Left ventricle myocardium inferior (tissue), 1 donor: ENCODE results near the gene ANKUB1. TPM values are rescaled to one million over a fixed set of nuclear protein-coding genes. Genes with fewer than 3 reads are reported as not detected.

ENCODE experiments used
- DNase-seq: peaks from one replicate; pipeline ENCODE4 v3.0.0-alpha.2; 2020
- H3K27ac ChIP-seq: fragments of 200-600 bp; replicated peaks from 2 replicates; pipeline ENCODE4 v1.8.0; 2021
- H3K27me3 ChIP-seq: fragments of 200-600 bp; 2 replicates; pipeline ENCODE4 v1.8.0; 2021; ENCODE audit warnings: low read depth
- H3K36me3 ChIP-seq: fragments of 200-600 bp; 2 replicates; pipeline ENCODE4 v1.8.0; 2021
- H3K4me1 ChIP-seq: fragments of 200-600 bp; 2 replicates; pipeline ENCODE4 v1.8.0; 2021
- H3K4me3 ChIP-seq: fragments of 200-600 bp; 2 replicates; pipeline ENCODE4 v1.8.0; 2021; ENCODE audit warnings: mild to moderate bottlenecking, moderate library complexity
- H3K9me3 ChIP-seq: fragments of 200-600 bp; replicated peaks from 2 replicates; pipeline ENCODE4 v1.8.0; 2021
- intact Hi-C: fragments of 100-400 bp; cut with micrococcal nuclease; formaldehyde crosslinking; loops from one replicate; pipeline ENCODE4 v1.11.0; 2022
- total RNA-seq: library from RNA; stranded (reverse); fragmentation: NEBNext Ultra II Directional; extraction: Animal tissue kit (Norgen Biotek cat#: 25700); gene quantifications from one replicate; pipeline ENCODE4 v1.2.1, GENCODE V29; 2021
- TF ChIP-seq, protein P1 (sequence below): fragments of 200-600 bp; IDR thresholded peaks from 2 replicates; pipeline ENCODE4 v1.8.0; 2021; ENCODE audit warnings: antibody characterized with exemption, mild to moderate bottlenecking, borderline replicate concordance
- donor health status: DM: no; HTN: yes; CAD: no; lungs with severe emphysema.

The ANKUB1 gene
- total RNA-seq, 1 donor from 2014 or later, result not detected

DNA sequence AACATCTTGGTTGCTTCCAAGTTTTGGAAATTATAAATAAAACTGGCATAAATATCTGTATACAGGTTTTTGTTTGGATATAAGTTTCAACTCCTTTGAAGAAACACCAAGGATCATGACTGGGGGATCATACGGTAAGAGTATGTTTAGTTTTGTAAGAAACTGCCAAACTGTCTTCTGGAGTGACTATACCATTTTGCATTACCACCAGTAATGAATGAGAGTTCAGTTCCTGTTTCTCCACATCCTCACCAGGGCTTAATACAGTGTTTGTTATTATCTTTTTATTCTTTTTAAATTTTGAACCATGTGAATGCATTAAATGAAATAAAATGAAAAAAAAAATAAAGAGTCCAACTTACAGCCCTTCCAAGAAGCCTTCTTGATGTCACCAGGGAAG, 3.7 kb upstream of the ANKUB1 start:
- TF ChIP-seq, protein P1, sequence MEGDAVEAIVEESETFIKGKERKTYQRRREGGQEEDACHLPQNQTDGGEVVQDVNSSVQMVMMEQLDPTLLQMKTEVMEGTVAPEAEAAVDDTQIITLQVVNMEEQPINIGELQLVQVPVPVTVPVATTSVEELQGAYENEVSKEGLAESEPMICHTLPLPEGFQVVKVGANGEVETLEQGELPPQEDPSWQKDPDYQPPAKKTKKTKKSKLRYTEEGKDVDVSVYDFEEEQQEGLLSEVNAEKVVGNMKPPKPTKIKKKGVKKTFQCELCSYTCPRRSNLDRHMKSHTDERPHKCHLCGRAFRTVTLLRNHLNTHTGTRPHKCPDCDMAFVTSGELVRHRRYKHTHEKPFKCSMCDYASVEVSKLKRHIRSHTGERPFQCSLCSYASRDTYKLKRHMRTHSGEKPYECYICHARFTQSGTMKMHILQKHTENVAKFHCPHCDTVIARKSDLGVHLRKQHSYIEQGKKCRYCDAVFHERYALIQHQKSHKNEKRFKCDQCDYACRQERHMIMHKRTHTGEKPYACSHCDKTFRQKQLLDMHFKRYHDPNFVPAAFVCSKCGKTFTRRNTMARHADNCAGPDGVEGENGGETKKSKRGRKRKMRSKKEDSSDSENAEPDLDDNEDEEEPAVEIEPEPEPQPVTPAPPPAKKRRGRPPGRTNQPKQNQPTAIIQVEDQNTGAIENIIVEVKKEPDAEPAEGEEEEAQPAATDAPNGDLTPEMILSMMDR, result no peak
- intact Hi-C loops, result no loop called here
- no peaks in the 10 kb centered on the region for H3K36me3 ChIP-seq
- H3K4me3 ChIP-seq, result no peak overlapping the region
- peaks cover 2% of the 10 kb centered on the region for H3K27me3 ChIP-seq
- peaks cover 5% of the 10 kb centered on the region for H3K9me3 ChIP-seq
- H3K4me1 ChIP-seq, result no peaks in the 10 kb centered on the region
- H3K27ac ChIP-seq, result no peak overlapping the region
- DNase-seq, result no peak

DNA sequence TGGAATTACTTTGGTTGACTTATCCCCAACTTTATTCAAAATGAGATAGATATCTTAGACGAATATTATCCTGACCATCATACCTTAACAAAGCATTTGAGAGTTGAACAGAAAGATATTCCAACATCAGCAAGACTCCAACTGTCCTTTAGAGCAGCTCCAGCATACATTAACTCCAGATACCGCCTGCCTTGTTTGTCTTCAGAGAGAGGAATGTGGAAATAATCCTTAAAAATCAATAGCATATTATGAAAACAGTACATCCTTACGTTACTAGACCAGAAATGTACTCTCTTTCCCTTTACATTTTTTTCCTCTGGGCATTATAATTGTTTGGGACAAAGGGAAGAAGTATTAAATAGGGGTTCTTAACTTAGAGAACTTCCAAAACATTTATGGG, 1.7 kb downstream of the ANKUB1 start:
- Histone ChIP-seq H3K4me1 (no peaks in the 10 kb centered on the region), H3K9me3 (no peaks in the 10 kb centered on the region), H3K27me3 (peaks cover 20% of the 10 kb centered on the region), H3K4me3 (no peak overlapping the region), H3K27ac (no peak overlapping the region), H3K36me3 (no peaks in the 10 kb centered on the region)
- TF ChIP-seq, protein P1, result no peak
- DNase-seq, result no peak
- intact Hi-C loops, result no loop called here

DNA sequence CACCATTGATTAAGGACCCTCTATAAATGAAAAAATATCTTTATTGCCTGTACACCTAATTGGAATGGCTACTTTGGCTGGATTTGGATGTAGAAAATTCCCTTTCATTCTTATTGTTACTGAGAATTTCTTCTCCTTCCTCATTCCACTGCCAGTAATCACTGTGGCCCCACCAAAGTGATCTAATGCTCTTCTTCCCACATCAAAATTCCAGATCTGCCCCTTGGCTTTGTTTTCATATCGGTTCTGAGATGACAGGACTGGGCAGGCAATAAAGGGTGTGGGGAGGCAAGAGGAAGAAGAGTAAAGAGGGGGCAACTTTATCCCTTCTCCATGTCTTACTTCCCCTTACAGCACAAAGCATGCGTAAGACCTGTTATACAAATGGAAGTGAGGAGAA, 2.1 kb downstream of the ANKUB1 start:
- no peak for DNase-seq
- no peak overlapping the region for H3K4me3 ChIP-seq
- no peaks in the 10 kb centered on the region for H3K9me3 ChIP-seq
- H3K36me3 ChIP-seq, result no peaks in the 10 kb centered on the region
- TF ChIP-seq, protein P1, result no peak
- H3K27me3 ChIP-seq, result peaks cover 20% of the 10 kb centered on the region
- no peak overlapping the region for H3K27ac ChIP-seq
- intact Hi-C loops, result no loop called here
- H3K4me1 ChIP-seq, result no peaks in the 10 kb centered on the region

DNA sequence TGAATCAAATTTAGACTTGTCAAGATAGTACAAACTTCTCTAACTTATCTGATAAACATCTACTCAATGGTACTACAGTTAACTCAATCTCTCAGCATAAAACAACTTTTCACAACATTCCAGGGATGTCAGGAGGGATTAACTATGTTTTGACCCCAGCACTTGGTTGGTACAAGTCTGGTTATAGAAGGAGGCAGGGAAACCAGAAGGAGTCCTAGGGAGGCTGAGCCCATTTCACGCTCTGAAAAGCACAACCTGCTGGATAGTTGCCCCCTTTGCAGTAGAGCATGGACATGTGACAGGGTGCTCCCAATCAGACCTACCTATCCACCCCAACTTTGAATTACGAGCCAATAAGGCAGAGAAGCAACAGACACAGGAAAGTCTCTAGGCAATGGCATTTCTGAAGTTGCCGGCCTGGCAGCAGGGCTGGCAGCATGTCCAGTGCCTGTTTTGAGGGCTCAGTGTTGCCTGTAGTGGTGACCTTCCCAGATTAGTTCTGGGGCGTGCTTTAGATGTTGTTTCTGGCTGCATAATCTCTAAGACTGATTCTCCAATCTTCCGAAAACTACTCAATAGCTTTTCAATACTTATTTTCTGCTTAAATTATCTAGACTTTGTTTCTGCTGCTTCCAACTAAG, 8.2 kb downstream of the ANKUB1 start:
- TF ChIP-seq, protein P1, result no peak
- DNase-seq, result no peak
- Histone ChIP-seq H3K4me3 (no peak overlapping the region), H3K4me1 (peaks cover 5% of the 10 kb centered on the region), H3K27ac (no peak overlapping the region), H3K36me3 (no peaks in the 10 kb centered on the region), H3K27me3 (no peaks in the 10 kb centered on the region), H3K9me3 (no peaks in the 10 kb centered on the region)
- intact Hi-C loops, result no loop called here

DNA sequence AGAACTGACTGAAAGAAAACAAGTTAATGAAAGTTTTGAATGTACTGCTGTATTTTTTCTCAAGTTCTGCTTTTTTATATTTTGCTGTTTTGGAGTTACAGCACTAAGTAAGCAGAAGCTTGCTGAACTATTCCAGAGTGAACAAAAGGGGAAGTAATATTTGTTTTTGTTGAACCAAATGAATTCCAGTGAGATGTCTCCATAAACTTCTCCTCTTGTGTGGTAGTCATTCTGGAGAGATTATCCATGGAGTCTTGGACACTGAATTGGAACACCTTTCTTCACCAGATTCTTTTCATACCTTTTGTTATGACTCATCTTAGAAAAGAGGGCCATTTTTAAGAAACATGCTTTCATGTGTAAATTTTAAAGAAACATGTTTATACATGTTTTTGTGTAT, 8.8 kb downstream of the ANKUB1 start:
- Histone ChIP-seq H3K4me3 (no peak overlapping the region), H3K27me3 (no peaks in the 10 kb centered on the region), H3K27ac (no peak overlapping the region), H3K36me3 (no peaks in the 10 kb centered on the region), H3K4me1 (peaks cover 5% of the 10 kb centered on the region), H3K9me3 (no peaks in the 10 kb centered on the region)
- intact Hi-C loops, result no loop called here
- TF ChIP-seq, protein P1, result no peak
- no peak for DNase-seq
